Uterus (tissue), 2 donors: Measurements from ENCODE around the gene TTC16.

Experiments used
- POLR2A ChIP-seq, 2 donors: fragments of 450-650 bp; IDR thresholded peaks; one replicate each; pipeline ENCODE4 v1.6.1; 2016; ENCODE audit warnings: antibody characterized with exemption in 2 of 2, mild to moderate bottlenecking in 1 of 2, moderate library complexity in 1 of 2
- TF ChIP-seq, protein P1 (sequence below), 4 experiments: fragments of 200-600 bp in 2 of 4; fragments of 450-650 bp in 2 of 4; sonication (generic) in 2 of 4; IDR thresholded peaks; one replicate each; pipeline ENCODE4 v1.5.1; 2016 to 2019; ENCODE audit warnings: antibody characterized with exemption in 4 of 4, mild to moderate bottlenecking in 2 of 4, moderate library complexity in 1 of 4

DNA sequence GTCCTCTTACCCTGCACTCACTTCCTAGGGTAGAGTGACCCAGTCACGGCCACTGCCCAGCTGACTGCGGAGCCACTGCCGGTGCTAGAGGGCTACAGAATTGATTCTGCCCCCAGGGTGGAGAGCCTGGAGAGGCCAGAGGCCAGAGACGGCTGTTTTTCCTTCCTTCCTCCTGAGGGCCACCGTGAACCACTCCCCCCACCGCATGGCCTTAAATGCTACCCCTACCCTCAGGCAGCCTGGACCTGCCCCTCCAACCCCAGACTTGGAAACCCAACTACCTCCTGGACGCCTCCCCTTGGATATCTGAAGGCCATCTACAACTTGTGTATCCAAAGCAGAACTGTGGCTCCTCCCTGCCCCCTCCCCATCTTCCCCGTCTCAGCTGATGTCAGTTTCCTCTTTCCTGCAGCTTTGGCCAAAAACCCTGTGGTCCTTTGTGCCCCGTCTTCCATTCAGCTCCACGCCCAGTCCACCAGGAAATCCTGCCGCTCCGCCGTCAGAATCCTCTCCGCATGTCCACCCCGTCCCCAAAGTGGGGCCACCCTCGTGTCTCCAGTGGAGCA lies 46.3 kb downstream of the TTC16 start:
- no peak for TF ChIP-seq POLR2A (IDR thresholded peaks at IDR 0.05)
- TF ChIP-seq, protein P1, sequence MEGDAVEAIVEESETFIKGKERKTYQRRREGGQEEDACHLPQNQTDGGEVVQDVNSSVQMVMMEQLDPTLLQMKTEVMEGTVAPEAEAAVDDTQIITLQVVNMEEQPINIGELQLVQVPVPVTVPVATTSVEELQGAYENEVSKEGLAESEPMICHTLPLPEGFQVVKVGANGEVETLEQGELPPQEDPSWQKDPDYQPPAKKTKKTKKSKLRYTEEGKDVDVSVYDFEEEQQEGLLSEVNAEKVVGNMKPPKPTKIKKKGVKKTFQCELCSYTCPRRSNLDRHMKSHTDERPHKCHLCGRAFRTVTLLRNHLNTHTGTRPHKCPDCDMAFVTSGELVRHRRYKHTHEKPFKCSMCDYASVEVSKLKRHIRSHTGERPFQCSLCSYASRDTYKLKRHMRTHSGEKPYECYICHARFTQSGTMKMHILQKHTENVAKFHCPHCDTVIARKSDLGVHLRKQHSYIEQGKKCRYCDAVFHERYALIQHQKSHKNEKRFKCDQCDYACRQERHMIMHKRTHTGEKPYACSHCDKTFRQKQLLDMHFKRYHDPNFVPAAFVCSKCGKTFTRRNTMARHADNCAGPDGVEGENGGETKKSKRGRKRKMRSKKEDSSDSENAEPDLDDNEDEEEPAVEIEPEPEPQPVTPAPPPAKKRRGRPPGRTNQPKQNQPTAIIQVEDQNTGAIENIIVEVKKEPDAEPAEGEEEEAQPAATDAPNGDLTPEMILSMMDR (IDR thresholded peaks at IDR 0.05): no peak
